ENCODE data around the gene UBN2. TPM values are rescaled to one million over a fixed set of nuclear protein-coding genes. Genes with fewer than 3 reads are reported as not detected.

Gene UBN2
- total RNA-seq, 1 experiment from 2014 or later: 39.0 TPM

- 0 out of 2 replicates have a peak, but pooled peaks have one; percentile 64 for TF ChIP-seq AFF4 (CRISPR knock-in tag; IDR thresholded peaks at IDR 0.05; ENCODE audit: borderline replicate concordance)
- no peak for TF ChIP-seq AR (CRISPR knock-in tag; IDR thresholded peaks at IDR 0.05)
- TF ChIP-seq NR3C1 (CRISPR knock-in tag; conservative IDR thresholded peaks at IDR 0.05; ENCODE audit: low read depth): no peak
- TF ChIP-seq TCF7 (CRISPR knock-in tag; IDR thresholded peaks at IDR 0.05; ENCODE audit: low read depth): no peak
- no peak for TF ChIP-seq ZNF281 (CRISPR knock-in tag; IDR thresholded peaks at IDR 0.05)
- TF ChIP-seq ZNF671 (CRISPR knock-in tag; IDR thresholded peaks at IDR 0.05): no peak
- TF ChIP-seq CREM (CRISPR knock-in tag; IDR thresholded peaks at IDR 0.05): peak; percentile 93
These were observed at the start of gene UBN2 (continued) for GRCh38 chr7:139230774-139231512.

- H3K9me3 Mint-ChIP-seq: 0 out of 2 replicates have a peak, but pooled peaks cover 3% of the 10 kb centered on the region
- DNase-seq (ENCODE audit: low spot score) (no peak), ATAC-seq (no peak)
- H3K4me1 Mint-ChIP-seq: peaks cover 52% of the 10 kb centered on the region
- H3K36me3 Mint-ChIP-seq: peaks cover 16% of the 10 kb centered on the region
- H3K27me3 Mint-ChIP-seq (ENCODE audit: low read depth): no peaks in the 10 kb centered on the region
- H3K27ac Mint-ChIP-seq: peak overlapping the region; percentile 96
- ChIA-PET POLR2A (no interaction called here), CTCF (interaction anchor here (0.5 to 1.4 kb wide), 2 partner anchors 159 to 253 kb away, joined by 4 read pairs; no protein-coding TSS in a partner anchor)
- no peak overlapping the region; the same call in 1 of the 2 replicates for H3K4me3 Mint-ChIP-seq
- TF ChIP-seq ESRRA (CRISPR knock-in tag; IDR thresholded peaks at IDR 0.05; ENCODE audit: borderline replicate concordance) (no peak), CREM (CRISPR knock-in tag; IDR thresholded peaks at IDR 0.05) (no peak), FOXP1 (CRISPR knock-in tag; IDR thresholded peaks at IDR 0.05; ENCODE audit: borderline replicate concordance) (no peak), ZNF512 (CRISPR knock-in tag; IDR thresholded peaks at IDR 0.05; ENCODE audit: borderline replicate concordance) (no peak), ZNF317 (CRISPR knock-in tag; IDR thresholded peaks at IDR 0.05; ENCODE audit: borderline replicate concordance, low read depth) (no peak), USF2 (CRISPR knock-in tag; IDR thresholded peaks at IDR 0.05) (no peak), ZBTB21 (CRISPR knock-in tag; IDR thresholded peaks at IDR 0.05; ENCODE audit: borderline replicate concordance) (no peak), SMAD4 (CRISPR knock-in tag; IDR thresholded peaks at IDR 0.05) (no peak), SMAD3 (CRISPR knock-in tag; IDR thresholded peaks at IDR 0.05; ENCODE audit: borderline replicate concordance) (no peak), SOX15 (CRISPR knock-in tag; IDR thresholded peaks at IDR 0.05) (no peak), FOXJ3 (CRISPR knock-in tag; IDR thresholded peaks at IDR 0.05; ENCODE audit: borderline replicate concordance) (no peak), OVOL2 (CRISPR knock-in tag; IDR thresholded peaks at IDR 0.05; ENCODE audit: borderline replicate concordance) (no peak), ETV6 (CRISPR knock-in tag; IDR thresholded peaks at IDR 0.05) (no peak), ZNF396 (CRISPR knock-in tag; IDR thresholded peaks at IDR 0.05; ENCODE audit: borderline replicate concordance) (no peak), GABPB1 (CRISPR knock-in tag; IDR thresholded peaks at IDR 0.05) (no peak), ATF1 (CRISPR knock-in tag; IDR thresholded peaks at IDR 0.05) (no peak), IRF2 (CRISPR knock-in tag; IDR thresholded peaks at IDR 0.05; ENCODE audit: borderline replicate concordance, low read depth) (no peak)
These were observed 49.6 kb upstream of the UBN2 start for GRCh38 chr7:139181404-139181803.
